Right cardiac atrium (tissue), 5 donors: ENCODE data around the gene FAM110A. TPM values are rescaled to one million over a fixed set of nuclear protein-coding genes. Genes with fewer than 3 reads are reported as not detected.

ENCODE experiments used
- ATAC-seq, 2 donors: fragments of 200-7000 bp; cut with Tn5 transposase; one replicate each; pipeline versions ENCODE4 v1.8.0 to v1.9.1; 2020; ENCODE audit warnings: moderate library complexity in 2 of 2, mild to moderate bottlenecking in 1 of 2
- DNase-seq, 3 donors: peaks; one replicate each; pipeline ENCODE4 v3.0.0-alpha.2; 2020
- H3K27ac ChIP-seq: one replicate; pipeline ENCODE4 v1.5.1; 2013; ENCODE audit warnings: mild to moderate bottlenecking, low read length, control low read depth, moderate library complexity
- H3K27me3 ChIP-seq: one replicate; pipeline ENCODE4 v1.6.1; 2013; ENCODE audit not compliant: control insufficient read depth, insufficient read depth
- H3K4me1 ChIP-seq: one replicate; pipeline ENCODE4 v1.6.1; 2013; ENCODE audit warnings: low read length; ENCODE audit not compliant: control insufficient read depth, insufficient read depth
- H3K4me3 ChIP-seq: one replicate; pipeline ENCODE4 v1.5.1; 2013; ENCODE audit warnings: low read length, control low read depth
- H3K9me3 ChIP-seq: one replicate; pipeline ENCODE4 v1.6.1; 2013; ENCODE audit warnings: low read length; ENCODE audit not compliant: control insufficient read depth
- WGBS: extraction: QIAGEN DNeasy Blood & Tissue Kit; methylation state at CpG from one replicate; pipeline ENCODE4 v1.1.7; 2013; 5-methylcytosine and 5-hydroxymethylcytosine counted together
- intact Hi-C, 4 donors: fragments of 100-400 bp; cut with DNase I; formaldehyde crosslinking; loops; one replicate each; pipeline versions ENCODE4 v1.11.0 to v1.14.0; 2022 to 2023
- polyA plus RNA-seq: library from polyadenylated mRNA; stranded (reverse); fragments of 200-250 nt; gene quantifications from one replicate; pipeline ENCODE4 v1.2.3, GENCODE V29; 2013
- total RNA-seq, 4 donors: library from RNA; stranded (reverse); fragmentation: NEBNext Ultra II Directional; extraction: Animal tissue kit (Norgen Biotek cat#: 25700); gene quantifications; one replicate each; pipeline ENCODE4 v1.2.1, GENCODE V29; 2021
- donor health status: healthy with polysubstance abuse.
- donor health status: DM: no; HTN: yes; CAD: no.
- donor health status: DM: no; HTN: no; CAD: no.
- donor health status: DM: no; HTN: yes; CAD: no; lungs with severe emphysema.
- donor health status: DM: yes; HTN: yes; CAD: no.

Gene FAM110A
- total and polyA plus RNA-seq, 5 donors: 2.6 to 4.3 (median 3.5) TPM

GRCh38 chr20:813390-813789 lies 20.1 kb upstream of the FAM110A start:
- Histone ChIP-seq H3K27ac (no peak overlapping the region), H3K4me3 (no peak overlapping the region), H3K4me1 (no peaks in the 10 kb centered on the region), H3K27me3 (peaks cover 6% of the 10 kb centered on the region), H3K9me3 (no peaks in the 10 kb centered on the region)
- DNase-seq: no peak
- WGBS: 42% methylated on average over 8 of the region's 8 CpGs
- ATAC-seq: peak in 1 of 2 donors; percentile 56
- intact Hi-C loops: loop anchor here in 2 of 4 donors (5.0 to 10.0 kb wide), 2 partner anchors 294 to 401 kb away; no protein-coding TSS in a partner anchor

GRCh38 chr20:815226-815625 lies 18.3 kb upstream of the FAM110A start:
- intact Hi-C loops: loop anchor here in 3 of 4 donors (5.0 to 10.0 kb wide), 4 partner anchors 142 to 400 kb away; no protein-coding TSS in a partner anchor
- no peak for ATAC-seq
- WGBS: 88% methylated on average over 10 of the region's 10 CpGs

DNA sequence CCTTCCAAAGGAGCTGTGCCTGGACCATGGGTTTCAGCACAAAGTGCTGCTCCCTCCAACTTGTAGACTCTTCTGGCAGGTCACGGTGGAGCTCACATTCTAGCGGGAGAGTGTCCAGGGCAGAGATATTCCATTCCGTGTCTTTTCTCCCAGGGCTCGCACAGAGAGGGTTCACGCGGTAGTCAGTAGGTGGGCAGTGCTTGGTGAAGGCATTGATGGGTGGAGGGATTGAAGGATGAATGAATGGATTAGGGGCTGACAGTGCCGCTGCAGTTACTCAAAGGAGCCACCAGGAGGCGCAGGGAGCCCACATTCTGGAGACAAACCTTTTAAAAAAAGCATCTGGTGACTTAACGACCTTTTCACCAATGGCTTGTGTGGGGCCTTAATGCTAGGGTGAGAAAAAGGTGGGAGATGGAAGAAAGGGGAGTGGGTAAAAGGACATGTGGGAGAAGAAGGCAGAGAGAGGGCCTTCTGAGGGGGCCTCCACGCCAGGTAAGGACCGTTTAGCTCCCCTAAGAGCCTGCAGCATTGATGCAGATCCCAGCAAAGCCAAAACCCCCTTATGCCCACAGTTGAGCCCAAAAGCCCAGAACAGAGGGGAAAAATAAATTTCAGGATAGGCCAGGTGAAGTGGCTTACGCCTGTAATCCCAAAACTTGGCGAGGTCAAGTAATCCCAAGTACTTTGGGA lies 17.5 kb upstream of the FAM110A start:
- peak; percentile 40 to 57 for ATAC-seq
- intact Hi-C loops: loop anchor here (1.0 to 10.0 kb wide), 6 partner anchors 140 to 399 kb away; no protein-coding TSS in a partner anchor

More at GRCh38 chr20:815226-815625, 18.3 kb upstream of the FAM110A start:
- DNase-seq: no peak
- no peaks in the 10 kb centered on the region for H3K9me3 ChIP-seq
- no peaks in the 10 kb centered on the region for H3K4me1 ChIP-seq
- peaks cover 1% of the 10 kb centered on the region for H3K27me3 ChIP-seq
- H3K27ac ChIP-seq: no peak overlapping the region
- H3K4me3 ChIP-seq: no peak overlapping the region

DNA sequence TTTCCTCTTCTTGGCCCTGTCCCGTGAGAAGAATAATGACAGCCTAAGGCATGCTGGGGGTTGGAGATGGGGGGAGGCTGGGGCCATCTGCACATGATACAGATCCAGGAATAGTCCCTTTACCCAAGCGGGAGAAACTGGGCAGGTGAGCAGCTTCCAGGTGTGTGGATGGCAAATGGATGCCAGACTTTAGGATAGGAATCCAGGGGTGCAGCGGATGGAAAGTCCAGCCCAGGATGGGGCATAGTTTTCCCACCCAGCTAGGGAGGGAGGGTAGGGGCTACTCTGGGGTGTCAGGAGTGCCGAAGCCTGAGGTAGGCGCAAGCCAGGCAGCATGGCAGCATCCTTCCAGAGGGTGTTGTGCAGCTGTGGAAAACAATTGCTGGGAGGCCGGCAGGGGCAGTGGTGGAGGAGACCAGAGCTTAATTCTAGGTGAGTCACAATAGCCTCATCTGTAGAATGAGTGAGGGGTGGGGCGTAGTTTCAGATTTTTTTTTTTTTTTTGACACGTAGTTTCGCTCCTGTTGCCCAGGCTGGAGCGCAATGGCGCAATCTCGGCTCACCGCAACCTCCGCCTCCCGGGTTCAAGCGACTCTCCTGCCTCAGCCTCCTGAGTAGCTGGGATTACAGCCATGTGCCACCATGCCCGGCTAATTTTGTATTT lies 15.4 kb upstream of the FAM110A start:
- no peak overlapping the region for H3K4me3 ChIP-seq
- ATAC-seq (no peak), DNase-seq (no peak)
- H3K4me1 ChIP-seq: no peaks in the 10 kb centered on the region
- H3K9me3 ChIP-seq: no peaks in the 10 kb centered on the region
- intact Hi-C loops: loop anchor here in 3 of 4 donors (2.0 to 10.0 kb wide), 5 partner anchors 139 to 397 kb away; no protein-coding TSS in a partner anchor
- H3K27me3 ChIP-seq: no peaks in the 10 kb centered on the region
- WGBS: 88% methylated on average over 17 of the region's 17 CpGs
- no peak overlapping the region for H3K27ac ChIP-seq

More for the DNA sequence above, 17.5 kb upstream of the FAM110A start:
- 33% methylated on average over 13 of the region's 13 CpGs for WGBS
- H3K4me1 ChIP-seq: no peaks in the 10 kb centered on the region
- no peak overlapping the region for H3K27ac ChIP-seq
- no peak overlapping the region for H3K4me3 ChIP-seq
- DNase-seq: peak; percentile 43 to 82 (median 76)
- no peaks in the 10 kb centered on the region for H3K27me3 ChIP-seq
- no peaks in the 10 kb centered on the region for H3K9me3 ChIP-seq

DNA sequence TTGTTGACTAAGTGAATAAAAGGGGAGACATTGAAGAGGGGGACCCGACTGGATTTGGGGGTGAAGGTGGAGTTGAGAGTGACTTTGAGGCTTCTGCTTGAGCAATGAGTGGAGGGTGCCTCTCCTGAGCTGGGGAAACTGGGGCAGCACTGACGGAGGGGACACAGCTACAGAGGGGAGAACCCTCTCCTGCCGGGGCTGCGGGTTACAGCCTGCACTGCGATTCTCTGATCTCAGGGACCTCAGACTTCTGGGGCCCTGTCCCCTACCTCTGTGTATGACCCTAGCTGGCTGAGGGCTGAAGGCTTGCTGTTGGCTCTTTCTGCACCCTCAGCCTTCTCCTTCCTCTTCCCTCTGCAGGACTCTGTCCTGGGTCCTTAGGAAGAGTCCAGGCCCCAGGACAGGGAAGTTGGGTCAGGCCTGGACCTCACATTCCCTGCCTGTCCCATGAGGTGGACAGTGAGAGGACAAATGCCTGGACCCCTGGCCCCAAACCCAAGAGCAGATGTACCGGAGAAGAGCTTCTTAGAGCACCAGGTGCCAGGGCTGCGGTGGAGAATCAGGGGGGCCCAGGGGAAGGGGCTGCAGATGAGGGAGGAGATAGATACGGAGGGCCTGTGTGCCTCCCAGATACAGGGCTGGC lies 13.7 kb upstream of the FAM110A start:
- ATAC-seq: no peak
- WGBS: 83% methylated on average over 8 of the region's 8 CpGs
- H3K27me3 ChIP-seq: no peaks in the 10 kb centered on the region
- no peak for DNase-seq
- no peaks in the 10 kb centered on the region for H3K9me3 ChIP-seq
- no peak overlapping the region for H3K4me3 ChIP-seq
- no peak overlapping the region for H3K27ac ChIP-seq
- no peaks in the 10 kb centered on the region for H3K4me1 ChIP-seq
- intact Hi-C loops: loop anchor here in 3 of 4 donors (2.0 to 10.0 kb wide), 5 partner anchors 137 to 395 kb away; no protein-coding TSS in a partner anchor

GRCh38 chr20:820323-820953 lies 13.1 kb upstream of the FAM110A start:
- Histone ChIP-seq H3K4me3 (no peak overlapping the region), H3K4me1 (no peaks in the 10 kb centered on the region), H3K9me3 (no peaks in the 10 kb centered on the region), H3K27me3 (no peaks in the 10 kb centered on the region), H3K27ac (no peak overlapping the region)
- ATAC-seq (no peak), DNase-seq (no peak)
- WGBS: 96% methylated on average over 3 of the region's 3 CpGs
- intact Hi-C loops: no loop called here

DNA sequence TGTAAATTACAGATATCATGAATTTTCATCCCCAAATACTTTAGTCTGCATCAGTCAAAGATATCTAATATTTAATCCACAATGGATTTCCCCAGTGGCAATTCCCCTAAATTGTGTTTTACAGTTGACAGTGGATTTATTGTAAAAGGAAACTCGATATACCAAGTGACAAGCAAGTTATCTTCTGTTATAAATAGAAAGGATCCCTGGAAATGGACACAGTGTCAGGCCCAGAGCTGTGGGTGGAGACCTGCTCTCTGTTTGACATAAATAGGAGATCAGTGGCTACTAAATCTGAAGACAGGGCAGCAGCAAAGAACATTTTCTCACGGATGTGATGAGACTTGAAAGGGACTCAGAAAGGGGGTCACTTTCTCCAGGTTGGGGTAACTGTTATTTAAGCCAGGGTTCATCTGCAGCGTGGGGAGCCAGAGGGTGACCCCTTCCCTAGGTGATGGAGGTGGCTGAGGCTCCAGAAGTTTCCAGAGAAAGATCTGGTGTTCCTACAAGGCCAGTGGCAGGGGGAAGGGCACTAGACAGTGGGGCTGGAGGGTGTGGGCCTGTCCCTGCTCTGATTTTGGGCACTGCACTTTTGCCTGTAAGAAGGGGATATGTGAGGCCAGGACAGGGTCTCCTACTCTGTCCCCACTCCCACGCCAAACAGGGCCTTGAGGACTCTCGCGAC lies 12.3 kb upstream of the FAM110A start:
- ATAC-seq: peak; percentile 37 to 58
- 61% methylated on average over 6 of the region's 6 CpGs for WGBS
- DNase-seq: no peak
- Histone ChIP-seq H3K27ac (peak overlapping the region; percentile 78), H3K27me3 (no peaks in the 10 kb centered on the region), H3K9me3 (no peaks in the 10 kb centered on the region), H3K4me1 (no peaks in the 10 kb centered on the region), H3K4me3 (no peak overlapping the region)
- intact Hi-C loops: no loop called here

GRCh38 chr20:821731-822065 lies 11.8 kb upstream of the FAM110A start:
- ATAC-seq: no peak
- Histone ChIP-seq H3K9me3 (no peaks in the 10 kb centered on the region), H3K27ac (peak overlapping the region; percentile 78), H3K27me3 (no peaks in the 10 kb centered on the region), H3K4me3 (no peak overlapping the region), H3K4me1 (no peaks in the 10 kb centered on the region)
- no peak for DNase-seq
- WGBS: 75% methylated on average over 3 of the region's 3 CpGs
- intact Hi-C loops: no loop called here

DNA sequence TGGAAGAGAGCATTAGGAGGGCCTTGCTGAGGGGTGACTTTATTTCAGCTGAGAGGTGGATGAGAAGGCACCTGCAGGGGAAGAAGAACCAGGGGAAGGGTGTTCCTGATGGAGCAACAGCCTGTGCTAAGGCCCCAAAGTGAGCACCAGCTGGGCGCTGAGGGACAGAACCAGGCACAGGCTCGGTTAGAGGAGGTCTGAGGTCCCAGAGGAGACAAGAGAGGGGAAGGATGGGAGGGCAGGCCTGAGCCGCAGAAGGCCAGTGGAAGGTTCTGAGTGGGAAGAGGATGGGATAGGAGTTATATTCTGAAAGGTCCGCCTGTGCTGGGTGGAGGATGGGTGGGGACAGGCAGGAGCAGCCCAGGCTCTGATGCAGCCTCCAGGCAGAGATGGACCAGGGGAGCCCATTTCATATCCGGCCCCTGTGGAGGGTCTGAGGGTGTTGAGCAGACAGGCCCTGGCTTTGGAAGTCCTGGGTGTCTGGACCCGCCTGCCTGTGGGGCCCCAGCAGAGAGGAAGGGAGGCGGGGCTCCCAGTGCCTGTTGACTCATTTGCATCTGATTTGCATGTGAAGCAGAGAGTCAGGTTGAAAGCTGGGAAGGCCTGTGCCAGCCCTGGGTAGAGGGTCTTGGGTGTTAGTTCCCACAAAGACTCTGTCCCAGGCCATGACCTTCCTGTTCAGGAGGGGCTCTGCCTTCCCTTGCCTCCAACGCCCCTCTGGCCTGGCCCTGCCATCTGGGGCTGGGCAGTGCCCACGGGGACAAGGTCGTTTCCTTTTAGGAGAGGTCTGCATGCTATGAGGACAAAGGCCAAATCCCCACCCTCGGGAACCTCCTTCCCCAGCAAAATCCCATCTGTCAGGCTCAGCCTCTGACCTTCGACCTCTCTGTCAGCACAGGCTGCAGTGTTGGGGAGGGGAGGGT lies 10.6 kb upstream of the FAM110A start:
- ATAC-seq (no peak), DNase-seq (no peak)
- no peak overlapping the region for H3K4me3 ChIP-seq
- intact Hi-C loops: no loop called here
- no peaks in the 10 kb centered on the region for H3K9me3 ChIP-seq
- H3K4me1 ChIP-seq: no peaks in the 10 kb centered on the region
- no peaks in the 10 kb centered on the region for H3K27me3 ChIP-seq
- WGBS: 81% methylated on average over 12 of the region's 12 CpGs
- H3K27ac ChIP-seq: no peak overlapping the region

DNA sequence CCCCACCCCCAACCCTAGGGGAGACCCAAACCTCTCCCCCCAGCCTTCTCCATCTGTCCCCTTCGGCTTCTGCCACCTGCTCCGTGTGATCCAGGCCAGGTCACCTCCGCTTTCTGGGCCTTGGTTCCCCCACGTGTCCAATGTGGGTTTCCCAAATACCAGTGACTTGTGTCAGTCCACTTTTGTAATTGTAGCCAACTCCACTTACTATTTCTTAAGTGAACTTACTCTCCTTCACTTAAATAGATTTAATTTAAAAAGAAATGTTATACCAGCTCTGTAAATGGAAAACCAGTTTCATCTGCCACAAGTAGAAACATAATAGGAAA lies 10.0 kb upstream of the FAM110A start:
- ATAC-seq (no peak), DNase-seq (no peak)
- intact Hi-C loops: no loop called here
- Histone ChIP-seq H3K27ac (no peak overlapping the region), H3K4me1 (no peaks in the 10 kb centered on the region), H3K4me3 (no peak overlapping the region), H3K9me3 (no peaks in the 10 kb centered on the region), H3K27me3 (no peaks in the 10 kb centered on the region)
- WGBS: 87% methylated on average over 4 of the region's 4 CpGs
